ENCODE measurements around the gene GYS2.
"Not testable (repeated sequence)": the region's sequence is repeated elsewhere in the genome, so short reads cannot be mapped to it uniquely, and the experiment has no call there.

The GYS2 gene

GRCh38 chr12:21604245-21605101, at the start of gene GYS2:
TSS of gene GYS2 (minus strand) at chr12:21604847. CDS start at chr12:21604592, 255 bp downstream.
- DNase-seq (ENCODE audit: low read depth) = no peak

GRCh38 chr12:21651821-21652220, 47.2 kb upstream of the GYS2 start:
- DNase-seq (ENCODE audit: low read depth) = no peak

- no peak for DNase-seq (ENCODE audit: low read depth)
Observed at GRCh38 chr12:21650997-21651396, 46.4 kb upstream of the GYS2 start.

GRCh38 chr12:21649034-21649433, 44.4 kb upstream of the GYS2 start:
- DNase-seq (ENCODE audit: low read depth) = no peak

GRCh38 chr12:21648378-21648777, 43.7 kb upstream of the GYS2 start:
- DNase-seq (ENCODE audit: low read depth) = no peak

- no peak for DNase-seq (ENCODE audit: low read depth)
Observed at GRCh38 chr12:21647179-21647578, 42.5 kb upstream of the GYS2 start.

GRCh38 chr12:21645041-21645500, 40.4 kb upstream of the GYS2 start:
- DNase-seq (ENCODE audit: low read depth) = not testable (repeated sequence)

GRCh38 chr12:21644516-21644915, 39.9 kb upstream of the GYS2 start:
- no peak for DNase-seq (ENCODE audit: low read depth)

GRCh38 chr12:21643758-21644157, 39.1 kb upstream of the GYS2 start:
- no peak for DNase-seq (ENCODE audit: low read depth)

- no peak for DNase-seq (ENCODE audit: low read depth)
Observed at GRCh38 chr12:21642707-21643389, 38.2 kb upstream of the GYS2 start.

GRCh38 chr12:21638054-21638891, 33.6 kb upstream of the GYS2 start:
- DNase-seq (ENCODE audit: low read depth) = no peak

- DNase-seq (ENCODE audit: low read depth) = no peak
Observed at GRCh38 chr12:21634245-21634644, 29.6 kb upstream of the GYS2 start.

- no peak for DNase-seq (ENCODE audit: low read depth)
Observed at GRCh38 chr12:21631367-21631766, 26.7 kb upstream of the GYS2 start.

GRCh38 chr12:21627924-21628323, 23.3 kb upstream of the GYS2 start:
- no peak for DNase-seq (ENCODE audit: low read depth)

- DNase-seq (ENCODE audit: low read depth) = no peak
Observed at GRCh38 chr12:21618566-21618965, 13.9 kb upstream of the GYS2 start.

- no peak for DNase-seq (ENCODE audit: low read depth)
Observed at GRCh38 chr12:21617030-21617429, 12.4 kb upstream of the GYS2 start.

- DNase-seq (ENCODE audit: low read depth) = no peak
Observed at GRCh38 chr12:21615431-21615830, 10.8 kb upstream of the GYS2 start.

- DNase-seq (ENCODE audit: low read depth) = no peak
Observed at GRCh38 chr12:21614506-21614905, 9.9 kb upstream of the GYS2 start.

GRCh38 chr12:21613931-21614330, 9.3 kb upstream of the GYS2 start:
- no peak for DNase-seq (ENCODE audit: low read depth)

GRCh38 chr12:21608196-21608595, 3.5 kb upstream of the GYS2 start:
- DNase-seq (ENCODE audit: low read depth) = no peak

- no peak for DNase-seq (ENCODE audit: low read depth)
Observed at GRCh38 chr12:21607701-21608100, 3.1 kb upstream of the GYS2 start.

- DNase-seq (ENCODE audit: low read depth) = no peak
Observed at GRCh38 chr12:21606175-21606574, 1.5 kb upstream of the GYS2 start.

All from activated T-cell treated with anti-CD3 and anti-CD28 coated beads for 24 hours (primary cell).